IMR-90 (cell line): ENCODE data around the gene SLC5A2. TPM values are rescaled to one million over a fixed set of nuclear protein-coding genes. Genes with fewer than 3 reads are reported as not detected.

ENCODE experiments used
- ATAC-seq: fragments of 200-7000 bp; cut with Tn5 transposase; 2 replicates; pipeline ENCODE4 v1.9.1; 2020; ENCODE audit warnings: low read depth, mild to moderate bottlenecking, moderate library complexity
- BruUV-seq: library from RNA; stranded (reverse); fragments of 400-500 nt; replicated peaks from 2 replicates; lab custom pipeline; 2021; lab: Mats Ljungman, UMichigan
- CTCF ChIA-PET: fragments of 300-600 bp; formaldehyde crosslinking; extraction: SDS; loops from one replicate; lab custom pipeline; 2021; ENCODE audit warnings: antibody characterized with exemption; lab: Yijun Ruan, JAX
- POLR2A ChIA-PET: fragments of 300-600 bp; sonication (Branson Sonifier 250); formaldehyde crosslinking; loops from one replicate; lab custom pipeline; 2022; ENCODE audit warnings: antibody characterized with exemption; ENCODE audit not compliant: unreplicated experiment; lab: Charles Lee
- DNase-seq: peaks from one replicate; pipeline ENCODE4 v3.0.0; 2013
- H2AFZ ChIP-seq: replicated peaks from 2 replicates; pipeline ENCODE3; 2013; ENCODE audit warnings: low read length, mild to moderate bottlenecking; ENCODE audit not compliant: poor library complexity
- H2AK5ac ChIP-seq: 2 replicates; pipeline ENCODE4 v1.6.1; 2013; ENCODE audit warnings: low read depth, low read length, inconsistent platforms
- H2AK9ac ChIP-seq: replicated peaks from 2 replicates; pipeline ENCODE3; 2013; ENCODE audit warnings: mild to moderate bottlenecking, low read depth, low read length, moderate library complexity; ENCODE audit not compliant: poor library complexity
- H2BK120ac ChIP-seq: 2 replicates; pipeline ENCODE4 v1.6.1; 2013; ENCODE audit warnings: low read depth, low read length, inconsistent platforms
- H2BK15ac ChIP-seq: 3 replicates; pipeline ENCODE4 v1.6.1; 2013; ENCODE audit warnings: low read depth, low read length, inconsistent platforms
- H2BK20ac ChIP-seq: 2 replicates; pipeline ENCODE4 v1.6.1; 2013; ENCODE audit warnings: low read depth, mild to moderate bottlenecking, inconsistent platforms, low read length, moderate library complexity
- H2BK5ac ChIP-seq: 2 replicates; pipeline ENCODE4 v1.6.1; 2013; ENCODE audit warnings: mild to moderate bottlenecking, low read depth, low read length, inconsistent platforms; ENCODE audit not compliant: poor library complexity, severe bottlenecking
- H3K14ac ChIP-seq: replicated peaks from 2 replicates; pipeline ENCODE4 v1.6.1; 2013; ENCODE audit warnings: low read depth, low read length, inconsistent platforms
- H3K18ac ChIP-seq: 2 replicates; pipeline ENCODE4 v1.6.1; 2013; ENCODE audit warnings: low read depth, low read length, control low read depth
- H3K23ac ChIP-seq: 2 replicates; pipeline ENCODE4 v1.6.1; 2013; ENCODE audit warnings: low read depth, low read length, inconsistent platforms
- H3K27ac ChIP-seq: 2 replicates; pipeline ENCODE4 v1.5.1; 2013; ENCODE audit warnings: mild to moderate bottlenecking, control low read depth, low read length; ENCODE audit not compliant: insufficient read depth
- H3K27me3 ChIP-seq: 2 replicates; pipeline ENCODE4 v1.6.1; 2013; ENCODE audit warnings: low read length; ENCODE audit not compliant: control insufficient read depth, insufficient read depth
- H3K36me3 ChIP-seq: 2 replicates; pipeline ENCODE4 v1.6.1; 2013; ENCODE audit warnings: low read length, mixed read lengths; ENCODE audit not compliant: control insufficient read depth, insufficient read depth
- H3K4ac ChIP-seq: 2 replicates; pipeline ENCODE4 v1.6.1; 2013; ENCODE audit warnings: low read depth, low read length, inconsistent platforms
- H3K4me1 ChIP-seq: 2 replicates; pipeline ENCODE4 v1.6.1; 2013; ENCODE audit warnings: low read length, mixed read lengths; ENCODE audit not compliant: control insufficient read depth, insufficient read depth
- H3K4me2 ChIP-seq: 2 replicates; pipeline ENCODE4 v1.6.1; 2013; ENCODE audit warnings: low read depth, mild to moderate bottlenecking, control low read depth, low read length, moderate library complexity
- H3K4me3 ChIP-seq: 2 replicates; pipeline ENCODE4 v1.5.1; 2013; ENCODE audit warnings: low read depth, mild to moderate bottlenecking, control low read depth, low read length, moderate library complexity; ENCODE audit not compliant: insufficient read depth
- H3K56ac ChIP-seq: 2 replicates; pipeline ENCODE4 v1.6.1; 2013; ENCODE audit warnings: low read length, inconsistent platforms; ENCODE audit not compliant: insufficient read depth; ENCODE audit errors: extremely low read depth
- H3K79me1 ChIP-seq, 2 experiments: 2 replicates each; pipeline ENCODE4 v1.6.1; 2013; ENCODE audit warnings: low read length in 2 of 2, inconsistent platforms in 1 of 2, low read depth in 1 of 2
- H3K9ac ChIP-seq: 2 replicates; pipeline ENCODE4 v1.6.1; 2013; ENCODE audit warnings: low read depth, low read length, control low read depth
- H3K9me1 ChIP-seq: 2 replicates; pipeline ENCODE4 v1.6.1; 2013; ENCODE audit warnings: low read length, inconsistent platforms; ENCODE audit not compliant: insufficient read depth
- H3K9me3 ChIP-seq: 2 replicates; pipeline ENCODE4 v1.6.1; 2013; ENCODE audit warnings: low read length; ENCODE audit not compliant: control insufficient read depth, insufficient read depth
- H4K20me1 ChIP-seq: 2 replicates; pipeline ENCODE4 v1.6.1; 2013; ENCODE audit warnings: low read length, inconsistent platforms; ENCODE audit not compliant: insufficient read depth
- H4K5ac ChIP-seq: 2 replicates; pipeline ENCODE4 v1.6.1; 2013; ENCODE audit warnings: mild to moderate bottlenecking, low read depth, low read length, control low read depth
- H4K8ac ChIP-seq, 2 experiments: 2 replicates each; pipeline ENCODE4 v1.6.1; 2013; ENCODE audit warnings: low read depth in 2 of 2, low read length in 2 of 2, control low read depth in 1 of 2, inconsistent platforms in 1 of 2
- H4K91ac ChIP-seq: 2 replicates; pipeline ENCODE4 v1.6.1; 2013; ENCODE audit warnings: low read depth, low read length, inconsistent platforms; ENCODE audit not compliant: insufficient read depth
- CEBPB ChIP-seq: IDR thresholded peaks from 2 replicates; pipeline ENCODE4 v1.6.1; 2012; ENCODE audit warnings: low read depth, low read length, improper control_type of control experiment
- RCOR1 ChIP-seq: IDR thresholded peaks from 2 replicates; pipeline ENCODE4 v1.6.1; 2012; ENCODE audit warnings: mild to moderate bottlenecking, low read length, improper control_type of control experiment; ENCODE audit not compliant: insufficient replicate concordance
- WGBS, 2 experiments: methylation state at CpG; one replicate each; pipeline versions ENCODE4 v1.1.5 to v1.1.7; 2013; ENCODE audit warnings: missing lambda C conversion rate in 2 of 2; ENCODE audit not compliant: insufficient read length in 1 of 2; ENCODE audit errors: extremely low coverage in 2 of 2; 5-methylcytosine and 5-hydroxymethylcytosine counted together
- dilution Hi-C: fragments of 300-500 bp; cut with HindIII; formaldehyde crosslinking; loops from one replicate; pipeline ENCODE4 v1.14.3; 2018; ENCODE audit warnings: low sequenced_read_pairs; ENCODE audit not compliant: unreplicated experiment
- in situ Hi-C: fragments of 300-500 bp; cut with MboI; formaldehyde crosslinking; loops from 3 replicates; pipeline ENCODE4 v1.14.3; 2019; ENCODE audit warnings: low sequenced_read_pairs, inconsistent platforms, mixed read lengths
- intact Hi-C: fragments of 100-400 bp; cut with micrococcal nuclease; formaldehyde crosslinking; loops from 2 replicates; pipeline ENCODE4 v1.10.0; 2022
- polyA plus RNA-seq, 3 experiments: library from polyadenylated mRNA; depleted of rRNA; stranded (reverse); fragments of >200 nt; gene quantifications; 2 replicates each; pipeline ENCODE4 v1.2.3, GENCODE V29; 2012; ENCODE audit warnings: low replicate concordance in 1 of 3
- total RNA-seq: library from RNA; depleted of rRNA; stranded (reverse); fragments of >200 nt; gene quantifications from 2 replicates; pipeline ENCODE4 v1.2.3, GENCODE V29; 2012

SLC5A2 gene
- total and polyA plus RNA-seq, 2 of the 4 experiments (the other 2 are of a cell fraction), result not detected

DNA sequence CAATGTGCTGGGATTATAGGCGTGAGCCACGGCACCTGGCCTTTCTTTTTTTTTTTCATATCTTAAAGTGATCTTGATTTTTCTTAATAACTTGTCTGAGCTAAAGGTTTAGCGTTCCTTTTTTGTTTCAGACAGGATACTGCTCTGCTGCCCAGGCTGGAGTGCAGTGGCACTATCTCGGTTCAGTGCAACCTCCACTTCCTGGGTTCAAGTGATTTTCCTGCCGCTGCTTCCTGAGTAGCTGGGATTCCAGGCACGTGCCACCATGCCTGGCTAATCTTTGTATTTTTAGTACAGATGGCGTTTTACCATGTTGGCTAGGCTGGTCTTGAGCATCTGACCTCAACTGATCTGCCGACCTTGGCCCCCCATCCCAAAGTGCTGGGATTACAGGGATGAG is 21.2 kb downstream of the SLC5A2 start:
- H3K36me3 ChIP-seq, result peaks cover 27% of the 10 kb centered on the region
- H3K79me1 ChIP-seq, result peaks cover 26 to 79% of the 10 kb centered on the region in 2 experiments
- H3K9ac ChIP-seq, result no peak overlapping the region
- no peak overlapping the region for H4K5ac ChIP-seq
- no peak overlapping the region for H2BK5ac ChIP-seq
- no peaks in the 10 kb centered on the region for H3K9me3 ChIP-seq
- no peak overlapping the region for H3K4ac ChIP-seq
- no peak overlapping the region for H3K27ac ChIP-seq
- H3K4me3 ChIP-seq, result no peak overlapping the region
- TF ChIP-seq RCOR1 (no peak), CEBPB (no peak)
- no peak overlapping the region for H2BK120ac ChIP-seq
- H3K9me1 ChIP-seq, result peaks cover 18% of the 10 kb centered on the region
- dilution Hi-C loops, result no loop called here
- no peak overlapping the region for H2BK20ac ChIP-seq
- no peak overlapping the region for H3K14ac ChIP-seq
- no peak overlapping the region for H3K4me2 ChIP-seq
- H3K27me3 ChIP-seq, result no peaks in the 10 kb centered on the region
- WGBS, 2 experiments, result 100% methylated on average over 2 of the region's 8 CpGs; no CpG with 5 or more reads in 1 of the 2 experiments
- peaks cover 8% of the 10 kb centered on the region for H3K4me1 ChIP-seq
- H3K23ac ChIP-seq, result no peak overlapping the region
- no peak overlapping the region for H4K8ac ChIP-seq
- no peak overlapping the region for H3K56ac ChIP-seq
- no peak overlapping the region for H3K18ac ChIP-seq
- H4K91ac ChIP-seq, result no peak overlapping the region
- peaks cover 13% of the 10 kb centered on the region; the same call in 1 of the 2 replicates for H4K20me1 ChIP-seq
- ATAC-seq (no peak), DNase-seq (no peak)
- in situ Hi-C loops, result loop anchor here (10.0 to 25.0 kb wide), 2 partner anchors 59 to 208 kb away; partner anchors contain the start of gene ZNF843
- no TSS peak for BruUV-seq
- no peak overlapping the region for H2BK15ac ChIP-seq
- ChIA-PET CTCF (no interaction called here), POLR2A (no interaction called here)
- intact Hi-C loops, result loop anchor here (10.0 kb wide), 1 partner anchor 59 kb away; the partner anchor contains the start of gene ZNF843
- no peak overlapping the region for H2AK5ac ChIP-seq
- no peak overlapping the region for H2AFZ ChIP-seq
- no peak overlapping the region for H2AK9ac ChIP-seq
